ENCODE measurements around the gene SEMA3E.

- TF ChIP-seq CTCF (IDR thresholded peaks at IDR 0.05) (no peak), REST (IDR thresholded peaks at IDR 0.05; ENCODE audit: insufficient read depth in 1 of 2, low read depth in 2 of 2, low read length in 1 of 2) (no peak), POLR2AphosphoS5 (IDR thresholded peaks at IDR 0.05; ENCODE audit: low read depth, low read length) (no peak)
Measured at GRCh38 chr7:83528925-83529423, 120.0 kb downstream of the SEMA3E start.

Data from Panc1 (cell line).